B cell (primary cell): ENCODE results near the gene CCR9.

Source experiments
- EZH2 ChIP-seq: IDR thresholded peaks from 2 replicates; pipeline ENCODE4 v1.6.1; 2012; ENCODE audit warnings: borderline replicate concordance, low read depth, mild to moderate bottlenecking, moderate library complexity, low read length; ENCODE audit not compliant: insufficient read depth, poor library complexity, severe bottlenecking
- TF ChIP-seq, protein P1 (sequence below): fragments of 200-600 bp; IDR thresholded peaks from one replicate; pipeline ENCODE4 v1.8.0; 2022; ENCODE audit warnings: antibody characterized with exemption, mild to moderate bottlenecking

DNA sequence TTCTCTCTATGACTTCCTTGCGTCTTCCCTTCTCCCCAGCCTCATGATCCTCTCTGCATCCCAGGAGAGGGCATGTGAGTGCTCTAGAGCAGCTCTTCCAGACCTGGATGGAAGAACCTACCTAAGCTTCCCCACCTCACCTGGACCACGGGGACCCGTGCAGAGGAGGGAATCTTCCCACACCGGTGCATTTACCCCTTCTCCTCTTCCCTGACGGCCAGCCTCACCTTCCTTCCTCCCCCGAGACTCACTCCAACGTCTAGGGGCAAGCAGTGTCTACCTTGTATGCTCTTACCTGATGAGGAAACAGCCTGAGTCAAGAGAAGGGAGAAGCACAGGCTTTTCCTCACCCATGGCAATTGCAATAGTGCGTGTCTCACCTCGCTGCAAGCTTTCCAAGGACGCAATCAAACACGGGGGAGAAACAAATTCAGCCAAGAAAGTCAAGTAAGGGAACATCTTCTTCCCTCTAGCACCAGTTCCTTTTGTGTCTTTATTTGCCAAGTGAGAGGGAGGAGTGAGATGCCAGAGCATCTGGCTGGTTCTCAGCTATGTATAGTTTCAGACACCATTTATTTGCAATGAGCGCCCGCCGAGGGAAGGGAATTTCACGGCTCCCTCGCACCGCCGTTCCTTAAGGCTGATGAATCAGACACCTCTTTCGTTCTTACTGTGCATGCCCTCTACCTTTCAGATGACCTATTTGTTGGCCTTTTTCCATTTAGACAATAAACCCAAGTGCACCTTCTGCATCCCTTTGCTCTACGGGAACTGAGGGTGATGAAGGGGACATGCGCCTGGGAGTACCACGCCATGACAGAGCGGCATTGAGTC lies 1.8 kb upstream of the CCR9 start:
- no peak for TF ChIP-seq EZH2
- TF ChIP-seq, protein P1, sequence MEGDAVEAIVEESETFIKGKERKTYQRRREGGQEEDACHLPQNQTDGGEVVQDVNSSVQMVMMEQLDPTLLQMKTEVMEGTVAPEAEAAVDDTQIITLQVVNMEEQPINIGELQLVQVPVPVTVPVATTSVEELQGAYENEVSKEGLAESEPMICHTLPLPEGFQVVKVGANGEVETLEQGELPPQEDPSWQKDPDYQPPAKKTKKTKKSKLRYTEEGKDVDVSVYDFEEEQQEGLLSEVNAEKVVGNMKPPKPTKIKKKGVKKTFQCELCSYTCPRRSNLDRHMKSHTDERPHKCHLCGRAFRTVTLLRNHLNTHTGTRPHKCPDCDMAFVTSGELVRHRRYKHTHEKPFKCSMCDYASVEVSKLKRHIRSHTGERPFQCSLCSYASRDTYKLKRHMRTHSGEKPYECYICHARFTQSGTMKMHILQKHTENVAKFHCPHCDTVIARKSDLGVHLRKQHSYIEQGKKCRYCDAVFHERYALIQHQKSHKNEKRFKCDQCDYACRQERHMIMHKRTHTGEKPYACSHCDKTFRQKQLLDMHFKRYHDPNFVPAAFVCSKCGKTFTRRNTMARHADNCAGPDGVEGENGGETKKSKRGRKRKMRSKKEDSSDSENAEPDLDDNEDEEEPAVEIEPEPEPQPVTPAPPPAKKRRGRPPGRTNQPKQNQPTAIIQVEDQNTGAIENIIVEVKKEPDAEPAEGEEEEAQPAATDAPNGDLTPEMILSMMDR, result no peak
